ENCODE data around the gene NUTM2D. TPM values are rescaled to one million over a fixed set of nuclear protein-coding genes. Genes with fewer than 3 reads are reported as not detected.
"Not testable (repeated sequence)": the region's sequence is repeated elsewhere in the genome, so short reads cannot be mapped to it uniquely, and the experiment has no call there.

NUTM2D gene
- total RNA-seq, 2 experiments from 2014 or later = 1.5 to 2.1 TPM

- H3K27me3 Mint-ChIP-seq; CTCF ChIA-PET; POLR2A ChIA-PET; H3K36me3 Mint-ChIP-seq (ENCODE audit: low read depth); H3K9me3 Mint-ChIP-seq: not testable (repeated sequence)
- peak overlapping the region; percentile 96 for H3K4me3 Mint-ChIP-seq
- peaks cover 18% of the 10 kb centered on the region for H3K4me1 Mint-ChIP-seq
- peak; percentile 83 for DNase-seq
- H3K27ac Mint-ChIP-seq = peak overlapping the region; percentile 95
Observed at GRCh38 chr10:87342249-87342710, 15.3 kb upstream of the NUTM2D start.

GRCh38 chr10:87342711-87343258, 14.8 kb upstream of the NUTM2D start:
- CTCF ChIA-PET = not testable (repeated sequence)
- H3K27ac Mint-ChIP-seq = peak overlapping the region; percentile 95

GRCh38 chr10:87345743-87346142, 11.8 kb upstream of the NUTM2D start:
- H3K4me3 Mint-ChIP-seq; H3K4me1 Mint-ChIP-seq; CTCF ChIA-PET; H3K9me3 Mint-ChIP-seq; DNase-seq; POLR2A ChIA-PET; H3K27me3 Mint-ChIP-seq; H3K27ac Mint-ChIP-seq; H3K36me3 Mint-ChIP-seq (ENCODE audit: low read depth): not testable (repeated sequence)

More at GRCh38 chr10:87342711-87343258, 14.8 kb upstream of the NUTM2D start:
- H3K9me3 Mint-ChIP-seq; POLR2A ChIA-PET; H3K27me3 Mint-ChIP-seq; H3K36me3 Mint-ChIP-seq (ENCODE audit: low read depth): not testable (repeated sequence)
- Mint-ChIP-seq H3K4me1 (peaks cover 18% of the 10 kb centered on the region), H3K4me3 (peak overlapping the region; percentile 96)
- DNase-seq = peak; percentile 82

DNA sequence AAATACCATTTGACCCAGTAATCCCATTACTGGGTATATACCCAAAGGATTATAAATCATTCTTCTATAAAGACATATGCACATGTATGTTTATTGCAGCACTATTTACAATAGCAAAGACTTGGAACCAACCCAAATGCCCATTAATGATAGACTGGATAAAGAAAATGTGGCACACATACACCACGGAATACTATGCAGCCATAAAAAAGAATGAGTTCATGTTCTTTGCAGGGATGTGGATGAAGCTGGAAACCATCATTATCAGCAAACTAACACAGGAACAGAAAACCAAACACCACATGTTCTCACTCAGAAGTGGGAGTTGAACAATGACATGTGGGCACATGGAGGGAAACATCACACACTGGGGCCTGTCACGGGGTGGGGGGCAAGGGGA, 7.4 kb upstream of the NUTM2D start:
- DNase-seq; H3K4me3 Mint-ChIP-seq; H3K9me3 Mint-ChIP-seq; H3K27me3 Mint-ChIP-seq; H3K4me1 Mint-ChIP-seq; H3K27ac Mint-ChIP-seq; POLR2A ChIA-PET; CTCF ChIA-PET; H3K36me3 Mint-ChIP-seq (ENCODE audit: low read depth): not testable (repeated sequence)

DNA sequence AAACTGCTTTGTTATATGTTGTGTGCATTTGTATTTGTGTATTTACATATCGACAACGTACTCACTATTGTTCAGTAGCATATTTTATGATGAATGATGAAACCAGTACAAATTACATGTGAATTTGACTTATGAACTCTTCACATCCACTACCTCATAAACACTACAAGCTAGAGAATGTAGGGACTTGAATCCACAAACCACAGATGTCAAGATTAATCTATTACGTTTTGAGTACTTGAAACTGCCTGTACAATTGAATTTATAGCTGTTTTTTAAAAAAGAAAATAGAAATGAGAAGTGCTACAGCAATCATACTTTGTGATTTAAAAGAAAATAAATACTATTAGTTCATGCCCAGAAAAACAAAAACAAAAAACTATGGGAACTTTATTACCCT, 4.7 kb upstream of the NUTM2D start:
- H3K36me3 Mint-ChIP-seq (ENCODE audit: low read depth); POLR2A ChIA-PET; H3K27ac Mint-ChIP-seq; H3K4me1 Mint-ChIP-seq; H3K9me3 Mint-ChIP-seq; CTCF ChIA-PET; H3K4me3 Mint-ChIP-seq; H3K27me3 Mint-ChIP-seq; DNase-seq: not testable (repeated sequence)

- H3K36me3 Mint-ChIP-seq (ENCODE audit: low read depth); CTCF ChIA-PET; H3K9me3 Mint-ChIP-seq; DNase-seq; POLR2A ChIA-PET; H3K4me1 Mint-ChIP-seq; H3K27ac Mint-ChIP-seq; H3K4me3 Mint-ChIP-seq; H3K27me3 Mint-ChIP-seq: not testable (repeated sequence)
Observed at GRCh38 chr10:87355110-87355509, 2.4 kb upstream of the NUTM2D start.

DNA sequence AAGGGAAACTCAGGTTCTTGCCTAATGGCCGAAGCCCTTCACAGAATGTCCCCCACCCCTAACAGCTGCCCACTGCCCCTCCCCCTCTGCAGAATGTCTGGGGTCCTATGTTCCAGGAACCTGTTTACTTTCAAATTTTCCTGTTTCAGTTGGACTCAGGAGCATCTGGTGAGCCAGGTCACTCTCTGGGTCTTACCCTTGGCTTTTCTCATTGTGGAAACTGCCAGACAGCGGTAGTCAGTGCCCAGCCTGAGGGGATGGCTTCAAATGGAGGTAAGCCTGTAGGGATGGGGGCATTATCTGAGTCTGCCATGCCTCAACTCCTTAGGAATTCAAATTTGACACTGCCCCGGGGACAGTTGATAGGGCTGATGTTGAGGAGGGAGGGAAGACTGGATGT, 615 bp downstream of the NUTM2D start:
- DNase-seq; H3K4me1 Mint-ChIP-seq; H3K4me3 Mint-ChIP-seq; H3K27me3 Mint-ChIP-seq; CTCF ChIA-PET; H3K36me3 Mint-ChIP-seq (ENCODE audit: low read depth); H3K27ac Mint-ChIP-seq; POLR2A ChIA-PET; H3K9me3 Mint-ChIP-seq: not testable (repeated sequence)

DNA sequence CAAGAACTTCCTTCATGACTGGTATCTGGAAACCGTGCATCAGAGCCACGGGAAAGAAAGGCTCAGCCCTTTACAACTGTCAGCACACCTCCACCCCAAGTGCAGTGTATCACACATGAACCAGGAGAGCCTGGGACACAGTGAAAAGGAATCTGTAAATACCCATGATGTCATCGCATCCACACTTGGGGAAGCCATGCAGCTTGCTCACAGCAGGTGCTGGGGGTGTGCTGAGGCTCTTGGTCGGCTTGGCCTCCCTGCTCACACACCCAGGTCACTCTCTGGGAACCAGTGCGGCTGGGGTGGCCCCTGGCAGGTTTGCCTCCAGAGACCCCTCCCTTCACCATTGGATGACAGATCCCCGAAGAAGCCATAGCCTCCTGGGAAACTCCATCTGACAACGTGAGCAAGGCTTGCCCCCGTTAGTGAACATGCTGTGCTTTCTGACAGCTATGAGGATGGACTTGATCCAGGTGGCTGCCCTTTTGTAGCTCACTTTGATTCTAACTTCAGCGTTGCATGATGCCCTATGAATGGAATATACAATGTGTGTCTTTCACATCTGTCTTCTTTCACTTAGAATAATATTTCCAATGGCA, 12.1 kb downstream of the NUTM2D start:
- DNase-seq; H3K9me3 Mint-ChIP-seq; H3K27ac Mint-ChIP-seq; H3K4me3 Mint-ChIP-seq; H3K36me3 Mint-ChIP-seq (ENCODE audit: low read depth); CTCF ChIA-PET; H3K4me1 Mint-ChIP-seq; H3K27me3 Mint-ChIP-seq; POLR2A ChIA-PET: not testable (repeated sequence)

- POLR2A ChIA-PET; H3K27ac Mint-ChIP-seq; H3K4me3 Mint-ChIP-seq; H3K4me1 Mint-ChIP-seq; DNase-seq; H3K27me3 Mint-ChIP-seq; H3K36me3 Mint-ChIP-seq (ENCODE audit: low read depth); CTCF ChIA-PET; H3K9me3 Mint-ChIP-seq: not testable (repeated sequence)
Observed at GRCh38 chr10:87374091-87374490, 16.5 kb downstream of the NUTM2D start.

DNA sequence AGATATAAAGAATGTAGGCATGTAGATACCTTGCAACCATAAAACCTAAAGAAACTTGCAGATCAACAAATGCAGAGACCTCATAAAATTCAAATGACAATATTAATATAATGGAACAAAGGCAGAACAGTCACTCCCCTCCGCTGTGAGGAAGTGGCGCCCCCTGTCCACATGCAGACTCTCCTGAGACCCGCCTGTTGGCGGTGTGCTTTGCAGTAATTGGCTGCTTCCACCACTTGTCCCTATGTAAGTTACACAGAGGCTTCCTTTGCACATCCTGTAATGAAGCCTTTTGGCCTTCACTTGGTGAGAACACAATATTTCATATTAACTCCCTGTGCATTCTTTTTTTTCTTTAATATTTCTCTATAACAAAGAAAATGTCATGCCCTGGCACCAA, 21.6 kb downstream of the NUTM2D start:
- CTCF ChIA-PET; H3K27me3 Mint-ChIP-seq; H3K4me1 Mint-ChIP-seq; H3K36me3 Mint-ChIP-seq (ENCODE audit: low read depth); H3K9me3 Mint-ChIP-seq; H3K4me3 Mint-ChIP-seq; POLR2A ChIA-PET; H3K27ac Mint-ChIP-seq; DNase-seq: not testable (repeated sequence)

DNA sequence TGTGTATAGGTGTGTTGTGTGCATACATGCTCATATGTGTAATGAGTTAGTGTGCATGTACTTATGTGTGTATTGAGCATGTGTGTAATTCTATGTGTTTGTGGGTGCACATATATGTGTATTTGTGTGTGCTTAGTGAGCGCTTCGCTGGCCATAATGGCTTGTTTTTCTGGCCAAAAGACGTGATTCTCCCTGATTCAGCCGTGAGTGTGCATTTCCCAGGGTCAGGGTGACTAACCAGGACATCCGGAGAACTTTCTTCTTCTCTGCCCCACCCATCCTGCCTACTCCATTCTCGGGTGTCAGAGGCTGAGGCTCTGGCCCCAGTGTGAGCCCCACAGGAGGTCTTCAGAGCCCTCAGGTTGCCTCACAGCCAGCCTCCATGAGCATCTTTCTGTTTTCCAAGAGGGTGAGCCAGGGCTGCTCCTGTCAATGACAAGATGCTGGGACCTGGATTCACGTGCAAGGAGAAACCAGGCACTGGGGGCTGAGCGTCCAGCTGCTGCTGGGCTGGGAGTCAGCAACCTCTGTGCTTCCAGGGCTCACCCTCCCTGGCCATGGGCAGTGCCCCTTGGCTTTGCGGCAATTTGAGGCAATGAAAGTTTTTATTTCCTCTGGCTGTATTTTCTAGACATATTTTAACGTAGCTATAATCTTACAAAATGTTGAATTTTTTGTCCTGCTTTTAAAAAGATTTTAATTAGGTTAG, 25.8 kb downstream of the NUTM2D start:
- H3K27me3 Mint-ChIP-seq, DNase-seq, POLR2A ChIA-PET: not testable (repeated sequence)

DNA sequence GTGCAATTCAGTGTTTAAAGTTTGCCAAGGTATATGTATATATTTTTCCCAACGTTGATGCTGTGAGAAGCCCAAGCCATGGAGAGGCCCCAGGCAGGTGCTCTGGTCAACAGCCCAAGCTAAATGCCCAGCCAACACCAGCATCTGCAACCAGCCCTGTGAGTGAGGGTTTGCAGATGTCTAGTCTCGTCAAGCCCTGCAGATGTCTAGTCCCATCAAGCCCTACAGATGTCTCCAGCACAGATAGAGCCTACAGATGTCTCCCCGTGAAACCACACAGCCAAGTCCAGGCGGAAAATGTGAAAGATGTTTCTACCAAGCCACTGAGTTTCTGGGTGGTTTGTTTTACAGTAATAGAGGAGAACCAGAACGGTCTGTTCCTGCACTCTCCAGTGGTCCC, 26.7 kb downstream of the NUTM2D start:
- H3K36me3 Mint-ChIP-seq (ENCODE audit: low read depth); H3K27me3 Mint-ChIP-seq; H3K27ac Mint-ChIP-seq; CTCF ChIA-PET; H3K9me3 Mint-ChIP-seq; H3K4me3 Mint-ChIP-seq; DNase-seq; H3K4me1 Mint-ChIP-seq; POLR2A ChIA-PET: not testable (repeated sequence)

More for the DNA sequence above, 25.8 kb downstream of the NUTM2D start:
- H3K4me3 Mint-ChIP-seq; H3K4me1 Mint-ChIP-seq; H3K36me3 Mint-ChIP-seq (ENCODE audit: low read depth); H3K9me3 Mint-ChIP-seq; CTCF ChIA-PET: not testable (repeated sequence)
- H3K27ac Mint-ChIP-seq = peak overlapping the region; percentile 19

DNA sequence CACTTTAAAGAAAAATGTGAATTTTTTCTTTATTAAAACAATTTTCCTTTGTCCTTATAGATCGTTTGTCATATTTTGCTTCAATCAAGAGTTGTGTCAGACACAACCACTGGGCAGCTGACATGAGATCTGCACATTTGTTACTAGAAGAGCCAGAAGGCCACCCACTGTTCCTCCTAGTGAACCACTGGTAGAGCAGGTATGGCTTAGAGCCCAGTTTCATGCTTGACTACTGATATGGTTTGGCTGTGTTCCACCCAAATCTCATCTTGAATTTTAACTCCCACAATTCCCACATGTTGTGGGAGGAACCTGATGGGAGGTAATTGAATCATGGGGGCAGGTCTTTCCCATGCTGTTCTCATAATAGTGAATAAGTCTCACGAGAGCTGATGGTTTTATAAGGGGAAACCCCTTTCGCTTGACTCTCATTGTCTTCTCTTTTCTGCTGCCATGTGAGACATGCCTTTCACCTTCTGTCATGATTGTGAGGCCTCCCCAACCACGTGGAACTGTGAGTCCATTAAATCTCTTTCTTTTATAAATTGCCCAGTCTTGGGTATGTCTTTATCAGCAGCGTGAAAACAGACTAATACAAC, 28.3 kb downstream of the NUTM2D start:
- DNase-seq; CTCF ChIA-PET; H3K27me3 Mint-ChIP-seq; H3K4me1 Mint-ChIP-seq; H3K9me3 Mint-ChIP-seq; H3K36me3 Mint-ChIP-seq (ENCODE audit: low read depth); POLR2A ChIA-PET; H3K27ac Mint-ChIP-seq; H3K4me3 Mint-ChIP-seq: not testable (repeated sequence)

- H3K4me3 Mint-ChIP-seq; H3K27me3 Mint-ChIP-seq; H3K9me3 Mint-ChIP-seq; CTCF ChIA-PET; H3K36me3 Mint-ChIP-seq (ENCODE audit: low read depth); DNase-seq; POLR2A ChIA-PET; H3K27ac Mint-ChIP-seq; H3K4me1 Mint-ChIP-seq: not testable (repeated sequence)
Observed at GRCh38 chr10:87391360-87391759, 33.8 kb downstream of the NUTM2D start.

All from activated CD4-positive, alpha-beta T cell treated with anti-CD3 and anti-CD28 coated beads, Interleukin-2, amount 10 ng/mL, durations not matched to agents 7 days and 5 days (primary cell).